HepG2 (cell line): Measurements from ENCODE around the gene PIP5K1A. TPM values are rescaled to one million over a fixed set of nuclear protein-coding genes. Genes with fewer than 3 reads are reported as not detected.

Experiments used
- CBFB ChIP-seq: sonication (generic); formaldehyde crosslinking; IDR thresholded peaks from 2 replicates; pipeline ENCODE4 v1.4.0; 2020; ENCODE audit warnings: missing genetic modification reagents
- NFATC3 ChIP-seq: sonication (generic); formaldehyde crosslinking; IDR thresholded peaks from 2 replicates; pipeline ENCODE4 v1.5.1; 2020; ENCODE audit warnings: mild to moderate bottlenecking, missing genetic modification reagents
- PITX1 ChIP-seq: sonication (generic); formaldehyde crosslinking; IDR thresholded peaks from 2 replicates; pipeline ENCODE4 v1.5.1; 2020; ENCODE audit warnings: mild to moderate bottlenecking, missing genetic modification reagents
- SMYD3 ChIP-seq: sonication (generic); formaldehyde crosslinking; IDR thresholded peaks from 2 replicates; pipeline ENCODE4 v1.8.1; 2023; ENCODE audit warnings: mild to moderate bottlenecking, missing genetic modification reagents
- THYN1 ChIP-seq: sonication (generic); formaldehyde crosslinking; IDR thresholded peaks from 2 replicates; pipeline ENCODE4 v1.8.1; 2023; ENCODE audit warnings: low read depth, mild to moderate bottlenecking, moderate library complexity, missing genetic modification reagents, borderline replicate concordance
- ZBTB40 ChIP-seq, 2 experiments: fragments of 450-650 bp in 1 of 2; sonication (generic) in 1 of 2; formaldehyde crosslinking in 1 of 2; IDR thresholded peaks; 2 replicates each; pipeline versions ENCODE4 v1.6.1 to v1.8.0; 2016 to 2022; ENCODE audit warnings: antibody characterized with exemption in 1 of 2, mild to moderate bottlenecking in 1 of 2, missing genetic modification reagents in 1 of 2
- ZFP90 ChIP-seq: sonication (generic); formaldehyde crosslinking; IDR thresholded peaks from 2 replicates; pipeline ENCODE4 v1.8.0; 2022; ENCODE audit warnings: missing genetic modification reagents, mild to moderate bottlenecking, inconsistent platforms, borderline replicate concordance
- ZNF143 ChIP-seq: sonication (generic); formaldehyde crosslinking; IDR thresholded peaks from 2 replicates; pipeline ENCODE4 v1.4.0; 2020; ENCODE audit warnings: missing genetic modification reagents
- ZNF335 ChIP-seq: sonication (generic); formaldehyde crosslinking; IDR thresholded peaks from 2 replicates; pipeline ENCODE4 v1.4.0; 2020; ENCODE audit warnings: missing genetic modification reagents
- ZNF597 ChIP-seq: sonication (generic); formaldehyde crosslinking; IDR thresholded peaks from 2 replicates; pipeline ENCODE4 v1.5.0; 2020; ENCODE audit warnings: missing genetic modification reagents
- ZNF660 ChIP-seq: sonication (generic); formaldehyde crosslinking; IDR thresholded peaks from 2 replicates; pipeline ENCODE4 v1.5.1; 2020; ENCODE audit warnings: mild to moderate bottlenecking, low read depth, missing genetic modification reagents, borderline replicate concordance
- polyA plus RNA-seq, 8 experiments: library from polyadenylated mRNA; depleted of rRNA in 3 of 8; stranded (reverse) in 7 of 8; unstranded in 1 of 8; fragments of >200 nt; fragmentation: Illumina TruSeq in 4 of 8; extraction: Trizol in 4 of 8; gene quantifications; 2 replicates each; pipeline versions ENCODE4 v1.2.1 to v1.2.3, GENCODE V29; 2011 to 2016; ENCODE audit warnings: low read depth in 4 of 8, missing spikeins in 1 of 8, mixed read lengths in 1 of 8; ENCODE audit not compliant: insufficient read depth in 1 of 8
- total RNA-seq, 5 experiments: library from RNA; depleted of rRNA; stranded (reverse); fragments of >200 nt; fragmentation: Illumina TruSeq; extraction: Trizol; gene quantifications; 2 replicates each; pipeline ENCODE4 v1.2.3, GENCODE V29; 2016; ENCODE audit warnings: low read depth in 1 of 5
- TF ChIP-seq, protein P1 (sequence below): sonication (generic); formaldehyde crosslinking; IDR thresholded peaks from 2 replicates; pipeline ENCODE4 v1.8.1; 2023; ENCODE audit warnings: mild to moderate bottlenecking, moderate library complexity, missing genetic modification reagents
- TF ChIP-seq, protein P2 (sequence below): sonication (generic); formaldehyde crosslinking; conservative IDR thresholded peaks from 2 replicates; pipeline ENCODE4 v1.4.0; 2020; ENCODE audit warnings: missing genetic modification reagents

Gene PIP5K1A
- total and polyA plus RNA-seq, 2 of the 13 experiments (the other 11 are each of a cell fraction or from before 2014, with no cell fraction given): 45.3 to 65.1 TPM

GRCh38 chr1:151281225-151281968 lies 83.0 kb downstream of the PIP5K1A start (continued):
- peak; percentile 69 for TF ChIP-seq ZNF335 (CRISPR knock-in tag)
- no peak for TF ChIP-seq ZBTB40 (IDR thresholded peaks at IDR 0.05)
- TF ChIP-seq ZBTB40 (CRISPR knock-in tag; IDR thresholded peaks at IDR 0.05): peak; percentile 70
- 0 out of 2 replicates have a peak, but pooled peaks have one; percentile 20 for TF ChIP-seq SMYD3 (CRISPR knock-in tag)
- no peak for TF ChIP-seq THYN1 (CRISPR knock-in tag)
- TF ChIP-seq, protein P1, sequence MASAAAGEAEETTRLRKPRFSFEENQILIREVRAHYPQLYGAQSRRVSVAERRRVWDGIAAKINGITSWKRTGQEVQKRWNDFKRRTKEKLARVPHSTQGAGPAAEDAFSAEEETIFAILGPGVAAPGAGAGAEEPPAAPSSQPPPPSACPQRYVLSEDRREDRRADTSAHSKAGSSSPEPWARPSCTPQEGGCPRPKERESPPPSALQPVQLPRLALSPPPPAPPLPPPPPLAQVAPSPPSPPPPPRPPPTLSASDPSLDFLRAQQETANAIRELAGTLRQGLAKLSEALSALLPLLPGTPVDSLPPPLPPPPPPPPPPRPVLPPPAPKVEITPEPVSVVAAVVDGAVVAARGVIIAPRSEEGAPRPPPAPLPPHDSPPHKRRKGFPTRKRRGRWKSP (CRISPR knock-in tag): peak; percentile 68; the same call in 1 of the 2 replicates
- no peak for TF ChIP-seq ZNF597 (CRISPR knock-in tag)
- 0 out of 2 replicates have a peak, but pooled peaks have one; percentile 68 for TF ChIP-seq NFATC3 (CRISPR knock-in tag)
- no peak for TF ChIP-seq ZFP90 (CRISPR knock-in tag)
- TF ChIP-seq CBFB (CRISPR knock-in tag): peak; percentile 37; the same call in 1 of the 2 replicates
- TF ChIP-seq, protein P2, sequence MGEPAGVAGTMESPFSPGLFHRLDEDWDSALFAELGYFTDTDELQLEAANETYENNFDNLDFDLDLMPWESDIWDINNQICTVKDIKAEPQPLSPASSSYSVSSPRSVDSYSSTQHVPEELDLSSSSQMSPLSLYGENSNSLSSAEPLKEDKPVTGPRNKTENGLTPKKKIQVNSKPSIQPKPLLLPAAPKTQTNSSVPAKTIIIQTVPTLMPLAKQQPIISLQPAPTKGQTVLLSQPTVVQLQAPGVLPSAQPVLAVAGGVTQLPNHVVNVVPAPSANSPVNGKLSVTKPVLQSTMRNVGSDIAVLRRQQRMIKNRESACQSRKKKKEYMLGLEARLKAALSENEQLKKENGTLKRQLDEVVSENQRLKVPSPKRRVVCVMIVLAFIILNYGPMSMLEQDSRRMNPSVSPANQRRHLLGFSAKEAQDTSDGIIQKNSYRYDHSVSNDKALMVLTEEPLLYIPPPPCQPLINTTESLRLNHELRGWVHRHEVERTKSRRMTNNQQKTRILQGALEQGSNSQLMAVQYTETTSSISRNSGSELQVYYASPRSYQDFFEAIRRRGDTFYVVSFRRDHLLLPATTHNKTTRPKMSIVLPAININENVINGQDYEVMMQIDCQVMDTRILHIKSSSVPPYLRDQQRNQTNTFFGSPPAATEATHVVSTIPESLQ (CRISPR knock-in tag): no peak
- no peak; the same call in 1 of the 2 replicates for TF ChIP-seq ZNF143
- no peak for TF ChIP-seq PITX1 (CRISPR knock-in tag)
- no peak for TF ChIP-seq ZNF660 (CRISPR knock-in tag)
